CD14-positive monocyte (primary cell): ENCODE data around the gene CDH13. TPM values are rescaled to one million over a fixed set of nuclear protein-coding genes. Genes with fewer than 3 reads are reported as not detected.

Experiments used
- DNase-seq, 3 donors: peaks; one replicate each; pipeline ENCODE4 v3.0.0-alpha.2; 2011 to 2022
- H2AFZ ChIP-seq: 2 replicates; pipeline ENCODE4 v1.6.0; 2012; ENCODE audit warnings: mild to moderate bottlenecking, low read depth, low read length, inconsistent platforms; ENCODE audit not compliant: insufficient read depth, poor library complexity, severe bottlenecking
- H3K27ac ChIP-seq, 2 donors: 1 replicate in 1 of 2; 2 replicates in 1 of 2; pipeline ENCODE4 v1.5.1; 2012 to 2013; ENCODE audit warnings: low read length in 2 of 2, control low read depth in 1 of 2, inconsistent platforms in 1 of 2, low read depth in 1 of 2, mild to moderate bottlenecking in 1 of 2
- H3K27me3 ChIP-seq, 2 donors: one replicate each; pipeline versions ENCODE4 v1.6.0 to v1.6.1; 2011 to 2013; ENCODE audit warnings: low read length in 2 of 2; ENCODE audit not compliant: control insufficient read depth in 2 of 2, insufficient read depth in 2 of 2
- H3K36me3 ChIP-seq, 2 donors: replicated peaks in 1 of 2; 1 replicate in 1 of 2; 2 replicates in 1 of 2; pipeline versions ENCODE4 v1.5.1 to v1.6.1; 2012 to 2013; ENCODE audit warnings: low read length in 2 of 2, control low read depth in 1 of 2, inconsistent platforms in 1 of 2, mild to moderate bottlenecking in 1 of 2; ENCODE audit not compliant: insufficient read depth in 2 of 2, control insufficient read depth in 1 of 2
- H3K4me1 ChIP-seq, 2 donors: 1 replicate in 1 of 2; 2 replicates in 1 of 2; pipeline versions ENCODE4 v1.5.1 to v1.6.1; 2012 to 2013; ENCODE audit warnings: low read length in 2 of 2, control low read depth in 1 of 2, inconsistent platforms in 1 of 2, mild to moderate bottlenecking in 1 of 2, moderate library complexity in 1 of 2; ENCODE audit not compliant: insufficient read depth in 2 of 2, control insufficient read depth in 1 of 2
- H3K4me2 ChIP-seq: replicated peaks from 2 replicates; pipeline ENCODE3; 2012; ENCODE audit warnings: low read length, moderate library complexity, mild to moderate bottlenecking; ENCODE audit not compliant: poor library complexity, severe bottlenecking; ENCODE audit errors: extremely low read depth
- H3K4me3 ChIP-seq, 3 experiments: fragments of 200-600 bp in 1 of 3; sonication (generic) in 1 of 3; replicated peaks in 1 of 3; 1 replicate in 2 of 3; 2 replicates in 1 of 3; pipeline ENCODE4 v1.5.1; 2011 to 2013; ENCODE audit warnings: low read length in 3 of 3, mild to moderate bottlenecking in 3 of 3, control low read depth in 2 of 3, low read depth in 2 of 3, inconsistent platforms in 1 of 3, moderate library complexity in 1 of 3
- H3K79me2 ChIP-seq: 2 replicates; pipeline ENCODE4 v1.6.0; 2012; ENCODE audit warnings: mild to moderate bottlenecking, control low read depth, inconsistent platforms, low read length, moderate library complexity; ENCODE audit not compliant: insufficient read depth
- H3K9ac ChIP-seq: 2 replicates; pipeline ENCODE4 v1.6.0; 2017; ENCODE audit warnings: low read length, mild to moderate bottlenecking; ENCODE audit not compliant: insufficient read depth, poor library complexity, severe bottlenecking
- H3K9me3 ChIP-seq, 2 donors: replicated peaks in 1 of 2; 1 replicate in 1 of 2; 2 replicates in 1 of 2; pipeline versions ENCODE4 v1.5.1 to v1.6.1; 2012 to 2013; ENCODE audit warnings: low read length in 2 of 2, control low read depth in 1 of 2; ENCODE audit not compliant: control insufficient read depth in 1 of 2, insufficient read depth in 1 of 2
- H4K20me1 ChIP-seq: 2 replicates; pipeline ENCODE4 v1.6.0; 2012; ENCODE audit warnings: mild to moderate bottlenecking, low read length, control low read depth, moderate library complexity; ENCODE audit not compliant: insufficient read depth
- H3K27ac Mint-ChIP-seq, 7 donors: one replicate each; pipeline ENCODE4 v1.8.0; 2020; ENCODE audit warnings: mild to moderate bottlenecking in 7 of 7, mixed read lengths in 7 of 7, moderate library complexity in 6 of 7, inconsistent platforms in 2 of 7
- H3K27me3 Mint-ChIP-seq, 3 donors: one replicate each; pipeline ENCODE4 v1.8.0; 2021 to 2022; ENCODE audit warnings: low read depth in 3 of 3, mild to moderate bottlenecking in 3 of 3, mixed read lengths in 3 of 3, moderate library complexity in 3 of 3, inconsistent platforms in 1 of 3
- H3K36me3 Mint-ChIP-seq, 2 donors: one replicate each; pipeline ENCODE4 v1.8.0; 2020; ENCODE audit warnings: mixed read lengths in 2 of 2, inconsistent platforms in 1 of 2, mild to moderate bottlenecking in 1 of 2
- H3K4me1 Mint-ChIP-seq: one replicate; pipeline ENCODE4 v1.8.0; 2020; ENCODE audit warnings: mild to moderate bottlenecking, mixed read lengths
- H3K4me3 Mint-ChIP-seq, 2 donors: one replicate each; pipeline ENCODE4 v1.8.0; 2020; ENCODE audit warnings: mild to moderate bottlenecking in 2 of 2, mixed read lengths in 2 of 2, moderate library complexity in 1 of 2
- H3K9me3 Mint-ChIP-seq, 7 donors: one replicate each; pipeline ENCODE4 v1.8.0; 2020 to 2022; ENCODE audit warnings: mixed read lengths in 7 of 7, mild to moderate bottlenecking in 6 of 7, moderate library complexity in 6 of 7, inconsistent platforms in 2 of 7
- CTCF ChIP-seq: fragments of 200-600 bp; IDR thresholded peaks from one replicate; pipeline ENCODE4 v1.8.0; 2022; ENCODE audit warnings: antibody characterized with exemption, mild to moderate bottlenecking
- WGBS: methylation state at CpG from one replicate; pipeline ENCODE4 v1.1.5; 2013; ENCODE audit warnings: missing lambda C conversion rate; ENCODE audit not compliant: insufficient coverage; 5-methylcytosine and 5-hydroxymethylcytosine counted together
- intact Hi-C, 2 donors: fragments of 100-400 bp; cut with micrococcal nuclease; formaldehyde crosslinking; loops; one replicate each; pipeline versions ENCODE4 v1.15.0 to v1.15.1; 2023
- polyA plus RNA-seq, 3 donors: library from polyadenylated mRNA; depleted of rRNA in 1 of 3; unstranded in 2 of 3; stranded (reverse) in 1 of 3; fragments of 300-500 nt in 2 of 3; fragments of >200 nt in 1 of 3; fragmentation: Illumina TruSeq in 2 of 3; gene quantifications; 1 replicate in 2 of 3; 2 replicates in 1 of 3; pipeline ENCODE4 v1.2.3, GENCODE V29; 2012 to 2021

The CDH13 gene
- polyA plus RNA-seq, 3 donors, result 0.13 to 0.19 TPM; not detected in 1

- Mint-ChIP-seq H3K4me1 (peaks cover 14% of the 10 kb centered on the region), H3K4me3 (no peak overlapping the region), H3K36me3 (no peaks in the 10 kb centered on the region), H3K9me3 (peaks cover 21 to 43% (median 32%) of the 10 kb centered on the region in 7 donors), H3K27me3 (peaks cover 0 to 2% (median 0%) of the 10 kb centered on the region in 3 donors), H3K27ac (no peak overlapping the region)
- no peak overlapping the region for H3K4me3 ChIP-seq
- peaks cover 27 to 33% of the 10 kb centered on the region in 2 donors for H3K9me3 ChIP-seq
- no peak for DNase-seq
- intact Hi-C loops, result no loop called here
- H3K79me2 ChIP-seq, result no peaks in the 10 kb centered on the region
- no peak overlapping the region for H3K9ac ChIP-seq
- H3K4me2 ChIP-seq, result no peak overlapping the region
- no peaks in the 10 kb centered on the region for H4K20me1 ChIP-seq
- 85% methylated on average over 1 of the region's 2 CpGs for WGBS
- peaks cover 14% of the 10 kb centered on the region in 2 donors for H3K4me1 ChIP-seq
- TF ChIP-seq CTCF, result no peak
- H3K27ac ChIP-seq, result no peak overlapping the region
- no peaks in the 10 kb centered on the region for H3K36me3 ChIP-seq
- no peak overlapping the region for H2AFZ ChIP-seq
- no peaks in the 10 kb centered on the region for H3K27me3 ChIP-seq
Measured at GRCh38 chr16:83732536-83732935, 1105.8 kb downstream of the CDH13 start.

GRCh38 chr16:83733301-83733700 is 1106.5 kb downstream of the CDH13 start:
- H3K4me1 ChIP-seq, result peaks cover 6 to 7% of the 10 kb centered on the region in 2 donors
- Mint-ChIP-seq H3K4me1 (peaks cover 7% of the 10 kb centered on the region), H3K27ac (no peak overlapping the region), H3K4me3 (no peak overlapping the region), H3K36me3 (no peaks in the 10 kb centered on the region), H3K9me3 (peaks cover 21 to 41% (median 32%) of the 10 kb centered on the region in 7 donors), H3K27me3 (peaks cover 0 to 2% (median 0%) of the 10 kb centered on the region in 3 donors)
- WGBS, result 84% methylated on average over 9 of the region's 9 CpGs
- DNase-seq, result no peak
- no peaks in the 10 kb centered on the region for H3K27me3 ChIP-seq
- H3K4me2 ChIP-seq, result no peak overlapping the region
- TF ChIP-seq CTCF, result no peak
- no peak overlapping the region for H3K9ac ChIP-seq
- intact Hi-C loops, result no loop called here
- no peak overlapping the region for H2AFZ ChIP-seq
- no peak overlapping the region for H3K4me3 ChIP-seq
- no peaks in the 10 kb centered on the region for H4K20me1 ChIP-seq
- peaks cover 27 to 33% of the 10 kb centered on the region in 2 donors for H3K9me3 ChIP-seq
- no peaks in the 10 kb centered on the region for H3K36me3 ChIP-seq
- H3K27ac ChIP-seq, result no peak overlapping the region
- no peaks in the 10 kb centered on the region for H3K79me2 ChIP-seq
